NCI-H187 (cell line): Measurements from ENCODE around the gene TTLL9.
"Not testable (repeated sequence)": the region's sequence is repeated elsewhere in the genome, so short reads cannot be mapped to it uniquely, and the experiment has no call there.

Experiments
- DNase-seq, 2 experiments: peaks; one replicate each; lab custom pipeline; 2025; lab: John Stamatoyannopoulos, UW

TTLL9 gene

DNA sequence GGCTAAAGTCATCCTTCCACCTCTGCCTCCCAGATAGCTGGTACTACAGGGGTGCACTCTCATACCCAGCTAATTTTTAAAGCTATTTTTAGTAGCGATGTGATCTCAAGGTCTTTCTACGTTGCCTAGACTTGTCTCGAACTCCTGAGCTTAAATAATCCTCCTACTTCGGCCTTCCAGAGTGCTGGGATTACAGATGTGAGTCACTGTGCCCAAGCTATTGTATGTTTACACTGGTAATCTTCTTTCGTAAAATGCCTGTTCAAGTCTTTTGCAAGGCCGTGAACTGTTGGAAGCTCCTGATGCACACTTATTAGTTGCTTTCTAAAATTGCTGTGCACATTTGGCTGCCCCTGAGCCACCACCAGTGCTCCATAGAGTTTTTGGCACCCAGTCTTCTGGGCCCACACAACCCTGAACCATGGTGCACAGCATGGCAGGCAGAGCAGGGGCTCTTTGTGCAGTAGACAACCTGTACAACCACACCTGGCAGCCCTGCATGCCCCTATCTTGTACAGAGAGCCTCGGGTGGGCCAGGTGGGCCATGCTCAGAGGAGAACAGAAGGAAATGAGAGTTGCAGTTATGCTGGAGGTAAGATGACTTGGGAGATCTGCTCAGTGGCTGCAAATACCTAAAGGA is 48.2 kb downstream of the TTLL9 start:
- DNase-seq: no peak

DNA sequence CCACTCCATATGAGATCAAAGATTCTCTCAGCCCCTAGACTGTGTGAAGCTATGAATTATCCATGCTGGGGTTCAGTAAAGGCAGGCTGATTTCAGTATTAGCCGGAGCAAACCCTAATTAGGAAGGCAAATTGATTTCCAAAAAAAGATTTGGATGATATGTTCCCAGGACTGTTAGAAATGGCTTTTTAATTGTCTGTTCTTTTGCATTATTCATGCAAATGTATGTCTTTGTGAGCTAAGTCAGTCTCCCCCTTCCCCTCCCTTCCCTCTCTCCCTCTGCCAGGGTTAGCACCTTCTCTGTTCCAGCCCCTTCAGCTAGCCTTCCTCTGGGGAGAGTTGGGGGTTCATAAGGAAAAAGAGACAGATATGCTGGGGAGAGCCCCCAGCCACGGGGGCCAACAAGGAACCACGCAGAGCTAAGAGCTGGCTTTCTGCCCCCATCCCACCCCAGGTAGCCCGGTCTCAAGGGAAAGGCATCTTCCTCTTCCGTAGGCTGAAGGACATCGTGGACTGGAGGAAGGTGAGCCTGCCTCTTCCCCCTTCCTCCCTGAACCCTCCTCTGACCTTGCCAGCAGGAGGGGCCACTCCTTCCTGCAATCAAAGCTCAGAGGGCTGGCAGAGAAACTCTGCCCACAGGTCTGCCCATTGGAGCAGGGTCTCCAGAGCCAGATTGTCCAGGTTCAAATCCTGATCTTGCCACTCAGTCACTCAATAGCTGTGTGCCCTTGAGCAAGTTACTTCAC is 49.1 kb downstream of the TTLL9 start:
- no peak for DNase-seq

DNA sequence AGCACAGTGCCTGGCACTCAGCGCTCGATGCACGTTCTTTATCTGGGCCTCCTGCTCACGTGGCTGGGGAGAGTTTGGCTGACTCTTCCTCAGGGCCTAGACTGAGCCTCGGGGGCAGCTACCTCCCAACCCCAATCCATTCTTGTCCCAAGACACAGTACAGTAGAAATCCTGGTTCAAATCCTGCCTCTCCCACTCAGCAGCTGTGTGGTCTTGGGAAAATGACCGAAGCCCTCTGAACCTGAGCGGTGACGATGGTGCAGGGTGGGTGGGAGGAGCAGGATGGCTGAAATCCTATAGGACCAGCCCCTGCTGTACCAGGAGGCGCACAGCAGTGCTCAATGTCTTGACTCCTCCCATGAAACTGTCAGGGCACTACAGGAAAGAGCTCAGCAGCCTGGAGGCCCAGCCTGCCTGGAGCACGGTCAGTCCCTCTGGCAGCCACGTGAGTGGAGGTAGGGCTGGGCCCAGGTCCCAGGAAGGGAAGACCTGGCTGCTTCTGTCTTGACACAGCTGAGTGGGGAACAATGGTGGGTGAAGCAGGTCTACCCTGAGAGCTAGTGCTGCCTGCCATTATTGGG is 49.9 kb downstream of the TTLL9 start:
- no peak for DNase-seq

DNA sequence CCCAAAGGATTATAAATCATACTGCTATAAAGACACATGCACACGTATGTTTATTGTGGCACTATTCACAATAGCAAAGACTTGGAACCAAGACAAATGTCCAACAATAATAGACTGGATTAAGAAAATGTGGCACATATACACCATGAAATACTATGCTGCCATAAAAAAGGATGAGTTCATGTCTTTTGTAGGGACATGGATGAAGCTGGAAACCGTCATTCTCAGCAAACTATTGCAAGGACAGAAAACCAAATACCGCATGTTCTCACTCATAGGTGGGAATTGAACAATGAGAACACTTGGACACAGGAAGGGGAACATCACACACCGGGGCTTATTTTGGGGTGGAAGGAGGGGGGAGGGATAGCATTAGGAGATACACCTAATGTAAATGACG is 51.0 kb downstream of the TTLL9 start:
- not testable (repeated sequence) for DNase-seq

DNA sequence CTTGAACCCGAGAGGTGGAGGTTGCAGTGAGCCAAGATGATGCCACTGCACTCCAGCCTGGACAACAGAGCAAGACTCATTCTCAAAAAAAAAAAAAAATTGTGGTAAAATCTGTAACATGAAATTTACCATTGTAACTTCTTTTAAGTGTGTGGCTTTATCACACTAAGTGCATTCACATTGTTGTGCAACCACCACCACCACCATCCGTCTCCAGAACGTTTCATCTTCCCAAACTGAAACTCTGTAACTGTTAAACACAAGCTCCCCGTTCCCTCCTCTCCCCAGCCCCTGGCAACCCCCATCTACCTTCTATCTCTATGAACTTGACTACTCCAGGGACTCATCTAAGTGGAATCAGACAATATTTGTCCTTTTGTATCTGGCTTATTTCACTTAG is 51.7 kb downstream of the TTLL9 start:
- no peak for DNase-seq

DNA sequence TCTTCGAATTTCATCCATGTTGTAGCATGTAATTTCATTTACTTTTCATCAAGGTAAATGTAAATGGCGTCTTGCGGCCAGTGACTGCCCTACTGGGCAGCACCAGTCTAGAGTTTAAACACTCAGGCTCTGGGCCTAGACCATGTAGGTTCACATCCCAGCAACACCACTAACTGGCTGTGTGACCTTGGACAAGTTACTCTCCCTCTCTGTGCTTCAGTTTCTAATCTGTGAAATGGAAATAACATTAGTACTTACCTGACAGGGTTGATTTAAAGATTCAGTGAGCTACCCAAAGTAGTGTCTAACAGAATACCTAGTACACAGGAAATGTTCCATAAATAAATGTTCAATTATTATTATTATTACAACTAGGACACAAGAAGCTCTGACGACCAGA is 52.2 kb downstream of the TTLL9 start:
- DNase-seq: no peak

DNA sequence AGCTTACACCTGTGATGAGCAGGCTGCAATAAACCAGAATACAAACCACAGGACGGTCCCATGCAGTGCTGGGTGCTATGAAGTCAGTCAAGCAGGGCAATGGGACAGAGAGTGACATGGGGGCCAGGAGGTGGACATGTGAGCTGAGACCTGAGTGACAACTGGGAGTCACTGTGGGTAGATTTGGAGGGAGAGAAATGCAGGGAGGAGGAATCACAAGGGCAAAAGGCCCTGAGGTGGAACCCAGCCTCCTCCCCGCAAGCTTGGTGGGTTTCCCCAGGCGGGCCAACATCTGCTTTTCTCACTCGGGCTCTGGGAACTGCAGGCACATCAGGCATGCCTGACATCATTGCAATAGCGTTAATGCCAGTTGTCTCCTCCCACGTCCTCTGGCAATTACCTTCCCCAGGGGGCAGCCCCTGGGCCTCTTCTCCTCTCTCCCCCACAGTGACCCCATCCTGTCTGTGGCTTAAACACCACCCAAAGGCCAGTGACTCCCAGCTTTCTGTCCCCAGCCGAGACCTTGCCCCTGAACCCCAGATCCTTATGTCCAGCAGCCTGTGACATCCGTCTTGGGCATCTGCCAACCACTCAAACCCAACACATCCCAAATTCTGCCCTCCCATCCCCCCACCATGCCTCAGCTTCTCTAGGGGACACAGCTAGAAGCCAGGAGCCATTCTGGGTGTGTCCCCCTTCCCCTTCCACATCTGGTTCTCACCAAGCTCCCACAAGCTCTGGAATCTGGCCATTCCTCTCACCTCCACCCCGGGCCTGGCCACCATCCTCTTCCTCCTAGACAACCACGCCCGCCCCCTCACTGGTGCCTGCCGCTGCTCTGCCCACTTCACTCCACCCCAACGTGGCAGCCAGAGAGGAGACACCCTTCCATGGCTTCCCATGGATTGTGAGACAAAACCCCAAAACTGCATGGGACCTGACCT is 53.2 kb downstream of the TTLL9 start:
- DNase-seq: no peak

DNA sequence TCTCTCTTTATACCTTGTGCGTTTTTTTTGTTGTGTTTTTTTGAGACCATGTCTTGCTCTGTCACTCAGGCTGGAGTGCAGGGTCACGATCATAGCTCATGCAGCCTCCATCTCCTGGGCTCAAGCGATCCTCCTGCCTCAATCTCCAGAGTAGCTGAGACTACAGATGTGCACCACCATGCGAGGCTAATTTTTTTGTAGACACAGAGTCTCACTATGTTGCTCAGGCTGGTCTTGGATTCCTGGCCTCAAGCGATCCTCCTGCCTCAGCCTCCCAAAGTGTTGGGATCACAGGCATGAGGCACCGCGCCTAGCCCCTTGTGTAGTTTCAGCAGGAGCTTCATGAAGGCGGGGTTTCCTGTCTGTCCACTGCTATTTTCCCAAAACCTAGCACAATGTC is 54.1 kb downstream of the TTLL9 start:
- DNase-seq: no peak

DNA sequence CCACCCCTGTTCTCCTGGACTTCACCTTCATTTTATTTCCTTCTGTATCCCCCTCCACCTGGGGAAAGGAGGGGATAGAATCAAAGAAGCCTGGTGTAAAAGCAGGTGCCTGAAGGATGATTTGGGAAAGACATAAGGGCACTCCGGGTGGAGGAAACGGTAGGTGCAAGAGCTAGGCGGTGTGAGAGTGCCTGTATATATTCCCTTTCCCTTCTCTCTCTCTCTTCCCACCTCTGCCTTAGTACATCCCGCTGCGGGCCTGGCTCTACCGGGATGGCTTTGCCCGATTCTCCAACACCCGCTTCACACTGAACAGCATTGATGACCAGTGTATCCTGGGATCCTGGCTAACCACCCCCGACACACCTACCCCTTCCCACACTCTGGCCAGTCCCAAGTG is 55.2 kb downstream of the TTLL9 start:
- DNase-seq: no peak

DNA sequence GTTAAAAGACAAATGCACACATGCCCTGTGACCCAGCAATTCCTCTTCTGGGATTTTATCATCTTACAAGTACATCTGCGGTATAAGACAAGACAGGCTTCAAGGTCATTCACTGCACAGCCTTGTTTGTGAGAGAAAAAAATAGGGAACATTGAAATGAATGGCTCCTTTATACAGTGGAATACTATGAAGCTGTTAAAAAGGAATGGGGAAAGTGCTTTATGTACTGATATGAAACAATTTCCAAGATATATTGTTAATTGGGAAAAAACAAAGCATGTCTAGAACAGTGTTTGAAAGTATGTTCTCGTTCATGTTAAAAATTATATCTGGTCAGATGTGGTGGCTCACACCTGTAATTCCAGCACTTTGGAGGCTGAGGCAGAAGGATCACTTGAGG is 56.1 kb downstream of the TTLL9 start:
- no peak for DNase-seq

DNA sequence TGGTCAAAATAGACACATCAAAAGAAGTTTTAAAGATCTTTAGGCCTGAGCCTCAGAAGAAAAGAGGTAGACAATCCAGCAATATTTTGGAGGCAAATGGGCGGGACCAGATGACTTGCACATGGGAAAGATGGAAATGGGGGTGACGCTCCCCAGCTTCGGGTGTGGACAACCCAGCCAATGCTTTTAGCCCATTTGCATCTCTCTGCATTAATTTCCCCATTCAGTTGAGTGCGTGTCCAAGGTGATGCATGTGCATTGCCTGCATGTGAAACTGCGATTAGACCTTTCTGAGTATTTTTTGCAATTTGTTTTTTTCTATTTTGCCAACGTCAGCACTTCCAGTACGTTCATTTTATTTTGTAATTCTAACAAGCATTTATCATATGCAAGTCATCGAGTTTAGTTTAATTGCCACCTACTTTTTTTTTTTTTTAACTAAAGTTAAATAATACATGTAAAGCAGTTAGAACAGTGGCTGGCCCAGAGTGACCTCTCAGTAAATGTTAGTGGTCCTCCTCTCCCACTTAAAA is 57.3 kb downstream of the TTLL9 start:
- no peak for DNase-seq

DNA sequence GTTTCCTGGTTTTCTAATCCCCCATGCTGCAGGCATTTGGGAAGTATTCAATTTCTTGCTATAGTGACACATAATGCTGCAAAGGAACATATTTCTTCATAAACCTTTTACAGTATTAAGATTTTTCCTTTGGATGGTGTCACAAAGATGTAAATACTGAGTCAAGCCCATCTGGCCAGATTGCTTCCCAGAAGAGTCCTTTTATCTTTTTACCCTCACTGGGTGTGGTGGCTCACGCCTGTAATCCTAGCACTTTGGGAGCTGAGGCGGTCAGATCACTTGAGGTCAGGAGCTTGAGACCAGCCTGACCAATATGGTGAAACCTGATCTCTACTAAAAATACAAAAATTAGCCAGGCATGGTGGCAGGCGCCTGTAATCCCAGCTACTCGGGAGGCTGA is 59.2 kb downstream of the TTLL9 start:
- not testable (repeated sequence) for DNase-seq

DNA sequence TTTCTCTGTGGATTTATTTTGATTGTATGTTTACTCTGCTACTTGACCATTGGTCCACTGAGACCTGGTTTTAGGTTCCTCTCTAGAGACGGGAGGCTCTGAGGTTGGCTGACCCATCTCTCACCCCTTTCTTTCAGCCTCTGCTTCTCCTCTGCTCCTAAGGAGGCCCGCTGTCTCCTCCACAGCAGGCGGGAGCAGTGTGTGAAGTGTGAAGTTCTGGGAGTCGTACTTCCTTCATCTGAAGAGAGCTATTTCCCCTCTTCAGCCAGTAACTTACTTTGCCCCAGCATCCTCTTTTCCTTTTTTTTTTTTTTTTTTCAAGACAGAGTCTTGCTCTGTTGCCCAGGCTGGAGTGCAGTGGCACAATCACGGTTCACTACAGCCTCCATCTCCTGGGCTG is 60.3 kb downstream of the TTLL9 start:
- DNase-seq: no peak

DNA sequence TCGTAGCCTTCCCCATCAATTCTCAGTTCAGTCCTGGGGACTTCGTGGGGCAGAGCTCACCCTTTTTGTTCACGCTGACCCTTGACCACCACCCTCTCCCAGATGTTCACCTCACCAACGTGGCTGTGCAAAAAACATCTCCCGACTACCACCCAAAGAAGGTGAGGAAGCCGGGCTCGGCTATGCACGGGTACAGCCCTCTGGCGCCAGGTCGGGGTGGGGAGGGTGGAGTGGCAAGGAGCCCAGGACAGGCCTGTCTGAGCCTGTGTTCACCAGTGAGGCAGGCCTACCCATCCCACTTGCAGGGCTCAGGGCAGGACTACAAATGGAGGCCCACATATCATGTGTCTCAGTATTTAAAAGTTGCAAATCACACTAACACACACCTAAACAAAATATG is 63.3 kb downstream of the TTLL9 start:
- DNase-seq: no peak

DNA sequence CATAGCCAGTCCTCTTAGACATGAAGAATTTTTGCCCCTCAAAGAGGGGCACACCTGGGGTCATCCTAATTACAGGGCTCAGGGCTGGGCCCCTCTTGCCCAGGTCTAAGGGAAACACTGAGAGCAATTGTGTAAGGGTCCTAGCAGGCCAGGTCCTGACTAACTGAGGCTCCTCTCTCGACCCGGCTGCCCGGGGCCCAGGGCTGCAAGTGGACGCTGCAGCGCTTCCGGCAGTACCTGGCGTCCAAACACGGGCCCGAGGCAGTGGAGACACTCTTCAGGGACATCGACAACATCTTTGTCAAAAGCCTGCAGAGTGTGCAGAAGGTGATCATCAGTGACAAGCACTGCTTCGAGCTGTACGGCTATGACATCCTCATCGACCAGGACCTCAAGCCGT is 64.1 kb downstream of the TTLL9 start:
- DNase-seq: no peak

DNA sequence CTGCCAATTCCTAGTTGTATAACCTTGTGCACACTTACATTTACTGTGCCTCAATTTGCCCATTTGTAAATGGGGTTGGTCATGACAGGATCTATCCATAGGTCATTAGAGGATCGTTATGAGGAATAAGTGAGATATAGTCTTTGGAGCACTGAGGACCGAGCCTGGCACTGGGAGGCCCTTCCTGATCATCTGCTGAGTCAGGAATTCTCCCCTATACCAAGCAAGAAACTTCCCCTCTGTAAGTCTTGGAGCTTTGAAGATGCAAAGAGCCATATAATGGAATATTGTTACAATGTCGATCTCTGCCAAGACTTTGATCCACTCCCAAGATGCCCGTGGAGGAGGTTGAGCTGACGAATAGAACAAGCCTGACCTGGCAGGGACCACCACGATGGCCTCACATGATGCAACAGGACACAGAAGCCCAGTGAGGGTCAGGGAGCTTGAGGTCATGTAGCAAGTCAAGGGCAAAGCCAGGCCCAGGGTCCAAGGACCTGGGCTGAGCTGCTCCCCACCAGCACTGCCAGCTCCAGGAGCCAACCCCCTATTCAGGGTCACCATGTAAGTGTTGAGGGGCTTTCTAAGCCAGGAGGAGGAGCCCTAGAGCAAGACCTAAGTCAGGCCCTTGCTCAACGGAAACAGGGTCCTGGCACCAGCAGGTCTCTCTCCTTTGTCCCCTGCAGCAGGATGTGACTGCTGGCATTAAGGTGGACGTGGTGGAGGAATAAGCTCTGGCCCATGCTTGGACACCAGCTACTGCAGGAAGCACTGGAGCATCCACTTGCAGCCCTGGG is 64.7 kb downstream of the TTLL9 start:
- DNase-seq: no peak

DNA sequence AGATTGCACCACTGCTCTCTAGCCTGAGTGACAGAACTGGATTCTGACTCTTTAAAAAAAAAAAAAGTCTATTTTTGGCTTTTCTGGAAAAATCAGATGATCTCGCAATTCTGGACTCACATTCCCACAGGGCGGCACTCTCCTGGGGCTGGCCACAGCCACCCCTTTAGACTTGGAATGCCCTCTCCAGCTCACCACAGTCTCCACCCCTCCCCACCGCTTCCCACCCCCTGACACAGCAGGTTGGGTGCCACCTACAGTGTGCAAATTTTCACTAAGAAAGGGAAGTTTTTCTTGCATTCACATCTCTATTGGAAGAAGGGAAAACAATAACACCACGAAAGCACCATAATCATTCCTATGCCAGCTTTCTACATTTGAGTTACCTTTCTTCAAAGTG is 66.0 kb downstream of the TTLL9 start:
- no peak for DNase-seq

DNA sequence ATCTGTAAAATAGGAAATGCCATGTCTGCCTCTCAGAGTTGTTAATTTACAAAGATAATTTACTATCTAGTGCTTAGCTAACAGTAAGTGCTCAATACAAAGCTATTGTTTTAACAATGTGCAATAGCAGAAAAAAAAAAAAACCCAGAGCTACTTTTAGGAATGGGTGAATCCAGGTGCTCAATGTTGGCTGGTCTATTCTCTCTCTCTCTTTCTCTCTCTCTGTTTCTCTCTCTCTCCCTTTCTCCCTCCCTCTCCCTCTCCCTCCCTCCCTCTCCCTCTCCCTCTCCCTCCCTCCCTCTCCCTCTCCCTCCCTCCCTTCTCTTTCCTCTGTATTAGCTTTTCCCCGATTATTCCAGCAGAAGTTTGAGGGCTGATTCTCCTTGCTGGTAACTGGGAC is 67.4 kb downstream of the TTLL9 start:
- DNase-seq: no peak

DNA sequence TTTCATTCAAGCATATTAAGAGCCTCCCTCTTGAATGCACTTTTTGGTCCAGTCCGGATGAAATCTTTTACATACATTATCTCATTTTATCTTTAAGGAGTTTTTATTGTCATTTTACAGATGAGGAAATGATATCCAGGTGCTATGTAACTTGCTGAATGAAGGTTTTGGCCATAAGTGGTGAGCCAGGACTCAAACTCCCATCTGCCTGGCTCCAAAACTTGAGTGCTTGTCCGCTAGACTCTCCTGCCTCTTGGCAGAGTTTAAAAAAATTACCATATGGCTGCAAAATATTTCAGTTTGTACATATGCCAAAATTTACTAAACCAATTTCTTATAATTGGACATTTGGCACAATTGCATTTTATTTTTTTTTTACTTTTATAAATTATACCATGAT is 69.2 kb downstream of the TTLL9 start:
- no peak for DNase-seq

DNA sequence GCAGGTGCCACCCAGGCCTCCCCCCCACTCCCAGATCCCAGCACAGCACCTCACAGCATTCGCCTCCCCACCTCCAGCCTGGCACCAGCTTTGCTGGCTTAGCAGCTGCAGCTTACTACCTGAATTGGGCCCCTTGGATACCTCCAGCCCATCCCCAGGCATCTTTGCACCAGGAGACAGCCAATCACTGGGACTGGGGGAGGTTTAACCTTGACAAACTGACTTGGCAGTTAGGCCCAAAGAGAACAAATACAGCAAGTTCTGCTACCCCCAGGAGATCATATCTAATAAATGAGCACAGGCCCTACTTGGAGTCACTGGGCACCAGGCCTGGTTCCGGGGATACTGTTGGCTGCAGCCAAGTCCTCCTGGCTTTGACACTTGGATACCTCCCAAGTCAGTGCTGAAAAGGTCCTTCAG is 72.6 kb downstream of the TTLL9 start:
- DNase-seq: no peak

DNA sequence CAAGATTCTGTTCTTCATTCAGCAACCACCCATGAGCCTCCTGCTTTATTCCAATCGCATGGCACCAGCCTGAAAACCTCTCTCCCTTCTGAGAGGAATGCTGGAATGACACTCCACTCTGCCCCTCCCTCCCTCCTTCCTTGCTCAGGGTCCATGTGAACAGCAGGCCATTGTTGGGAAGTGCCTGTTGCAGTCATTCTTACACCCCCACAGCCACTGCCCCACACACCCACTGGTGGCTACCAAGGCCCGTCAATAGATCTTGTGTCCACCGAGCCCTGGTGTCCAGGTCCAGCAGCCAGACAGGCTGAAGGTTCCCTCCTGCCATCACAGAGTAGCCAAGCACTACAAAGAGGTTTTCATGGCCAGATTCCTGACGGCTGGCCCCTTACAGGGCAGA is 74.9 kb downstream of the TTLL9 start:
- DNase-seq: no peak
